RWPE2 (cell line): ENCODE results near the gene GBA3.

Experiments
- ATAC-seq: fragments of 200-7000 bp; cut with Tn5 transposase; 3 replicates; pipeline ENCODE4 v1.9.1; 2021; ENCODE audit warnings: low read depth
- DNase-seq: peaks from one replicate; pipeline ENCODE4 v3.0.0-alpha.2; 2020; ENCODE audit warnings: low spot score
- H3K27ac ChIP-seq: fragments of 450-650 bp; 2 replicates; pipeline ENCODE4 v1.5.1; 2017; ENCODE audit warnings: mild to moderate bottlenecking; ENCODE audit not compliant: poor library complexity, severe bottlenecking
- H3K27me3 ChIP-seq: fragments of 250-450 bp; sonication (Bioruptor Pico); 2 replicates; pipeline ENCODE4 v1.5.1; 2021; ENCODE audit warnings: mild to moderate bottlenecking, moderate library complexity; ENCODE audit not compliant: insufficient read depth, poor library complexity, severe bottlenecking
- H3K36me3 ChIP-seq: fragments of 250-450 bp; sonication (Bioruptor Pico); 2 replicates; pipeline ENCODE4 v1.5.1; 2020; ENCODE audit warnings: low read depth, mild to moderate bottlenecking, moderate library complexity
- H3K4me1 ChIP-seq: fragments of 250-450 bp; sonication (Bioruptor Pico); 2 replicates; pipeline ENCODE4 v1.5.1; 2021; ENCODE audit warnings: mild to moderate bottlenecking, moderate library complexity; ENCODE audit not compliant: insufficient read depth, poor library complexity, severe bottlenecking
- H3K4me3 ChIP-seq: fragments of 250-450 bp; sonication (Bioruptor Pico); 2 replicates; pipeline ENCODE4 v1.5.1; 2021; ENCODE audit warnings: mild to moderate bottlenecking, moderate library complexity; ENCODE audit not compliant: severe bottlenecking
- H3K9me3 ChIP-seq: fragments of 250-450 bp; sonication (Bioruptor Pico); 2 replicates; pipeline ENCODE4 v1.5.1; 2021; ENCODE audit warnings: mild to moderate bottlenecking, moderate library complexity; ENCODE audit not compliant: severe bottlenecking
- TF ChIP-seq, protein P1 (sequence below): fragments of 450-650 bp; IDR thresholded peaks from one replicate; pipeline ENCODE4 v1.5.1; 2017; ENCODE audit warnings: mild to moderate bottlenecking, moderate library complexity; ENCODE audit not compliant: poor library complexity, severe bottlenecking

GBA3 gene

DNA sequence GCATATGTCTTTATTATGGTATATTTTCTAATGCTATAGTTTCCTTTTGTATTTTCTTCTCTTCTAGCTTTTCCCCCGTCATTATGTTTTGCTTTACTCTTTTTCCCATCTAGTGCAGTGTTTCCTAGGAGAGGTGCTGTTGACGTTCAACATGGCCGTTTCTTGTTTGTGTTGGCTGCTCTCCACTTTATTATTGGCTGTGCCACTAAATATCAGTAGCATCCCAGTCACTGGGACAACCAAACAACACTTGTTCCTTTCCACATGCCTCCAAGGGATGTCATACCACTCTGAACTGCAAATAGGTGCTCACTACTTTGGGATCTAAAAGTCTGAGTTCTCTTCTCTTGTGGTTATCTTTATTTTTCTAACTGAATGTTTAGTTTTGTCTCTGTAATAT lies 26.5 kb downstream of the GBA3 start:
- H3K9me3 ChIP-seq = no peaks in the 10 kb centered on the region
- H3K27ac ChIP-seq = no peak overlapping the region
- peaks cover 2% of the 10 kb centered on the region for H3K27me3 ChIP-seq
- ATAC-seq = no peak
- TF ChIP-seq, protein P1, sequence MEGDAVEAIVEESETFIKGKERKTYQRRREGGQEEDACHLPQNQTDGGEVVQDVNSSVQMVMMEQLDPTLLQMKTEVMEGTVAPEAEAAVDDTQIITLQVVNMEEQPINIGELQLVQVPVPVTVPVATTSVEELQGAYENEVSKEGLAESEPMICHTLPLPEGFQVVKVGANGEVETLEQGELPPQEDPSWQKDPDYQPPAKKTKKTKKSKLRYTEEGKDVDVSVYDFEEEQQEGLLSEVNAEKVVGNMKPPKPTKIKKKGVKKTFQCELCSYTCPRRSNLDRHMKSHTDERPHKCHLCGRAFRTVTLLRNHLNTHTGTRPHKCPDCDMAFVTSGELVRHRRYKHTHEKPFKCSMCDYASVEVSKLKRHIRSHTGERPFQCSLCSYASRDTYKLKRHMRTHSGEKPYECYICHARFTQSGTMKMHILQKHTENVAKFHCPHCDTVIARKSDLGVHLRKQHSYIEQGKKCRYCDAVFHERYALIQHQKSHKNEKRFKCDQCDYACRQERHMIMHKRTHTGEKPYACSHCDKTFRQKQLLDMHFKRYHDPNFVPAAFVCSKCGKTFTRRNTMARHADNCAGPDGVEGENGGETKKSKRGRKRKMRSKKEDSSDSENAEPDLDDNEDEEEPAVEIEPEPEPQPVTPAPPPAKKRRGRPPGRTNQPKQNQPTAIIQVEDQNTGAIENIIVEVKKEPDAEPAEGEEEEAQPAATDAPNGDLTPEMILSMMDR = no peak
- no peak for DNase-seq
- no peak overlapping the region for H3K4me3 ChIP-seq
- H3K4me1 ChIP-seq = no peaks in the 10 kb centered on the region
- H3K36me3 ChIP-seq = no peaks in the 10 kb centered on the region

DNA sequence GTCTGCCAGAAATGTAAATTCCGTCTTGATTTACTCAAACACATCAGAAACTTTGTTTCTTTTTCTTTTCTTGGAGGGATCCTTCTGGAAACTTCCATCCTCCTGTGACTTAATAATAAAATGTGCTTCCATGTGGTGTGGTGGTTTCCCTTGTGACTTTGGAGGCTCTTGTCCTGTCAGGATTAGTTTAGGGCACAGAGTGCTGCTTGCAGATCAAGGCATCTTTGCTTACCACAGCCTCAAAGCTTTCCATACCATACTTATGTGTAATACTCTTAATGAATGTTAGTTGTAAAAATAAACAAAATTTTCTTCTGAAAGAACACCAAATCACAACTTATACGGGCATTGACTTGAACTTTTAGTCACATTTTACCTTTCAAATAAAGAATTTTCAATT lies 27.4 kb downstream of the GBA3 start:
- no peak for ATAC-seq
- Histone ChIP-seq H3K4me1 (no peaks in the 10 kb centered on the region), H3K9me3 (no peaks in the 10 kb centered on the region), H3K27me3 (peaks cover 2% of the 10 kb centered on the region), H3K4me3 (no peak overlapping the region), H3K27ac (no peak overlapping the region), H3K36me3 (no peaks in the 10 kb centered on the region)
- no peak for DNase-seq
- TF ChIP-seq, protein P1 = no peak

DNA sequence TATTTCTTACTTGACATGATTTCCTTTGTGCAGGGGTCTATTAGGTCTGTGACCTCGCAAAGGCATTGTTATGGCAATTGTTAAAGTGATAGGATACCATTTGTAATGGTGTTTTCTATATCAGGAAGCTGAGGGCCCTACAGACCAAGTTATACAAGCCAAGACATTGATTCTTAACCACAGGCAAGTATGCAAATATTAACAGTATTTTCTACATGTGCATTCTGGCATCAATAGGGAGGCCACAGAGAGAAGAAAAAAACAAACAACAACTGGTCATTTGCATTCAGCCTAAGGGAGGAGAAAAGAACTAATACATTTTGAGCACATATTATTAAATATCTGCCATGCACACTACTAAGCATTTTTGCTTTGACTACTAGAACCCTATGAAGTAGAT lies 28.5 kb downstream of the GBA3 start:
- Histone ChIP-seq H3K4me1 (no peaks in the 10 kb centered on the region), H3K36me3 (no peaks in the 10 kb centered on the region), H3K9me3 (no peaks in the 10 kb centered on the region), H3K27me3 (peaks cover 2% of the 10 kb centered on the region), H3K27ac (no peak overlapping the region), H3K4me3 (no peak overlapping the region)
- no peak for ATAC-seq
- DNase-seq = no peak
- TF ChIP-seq, protein P1 = no peak

DNA sequence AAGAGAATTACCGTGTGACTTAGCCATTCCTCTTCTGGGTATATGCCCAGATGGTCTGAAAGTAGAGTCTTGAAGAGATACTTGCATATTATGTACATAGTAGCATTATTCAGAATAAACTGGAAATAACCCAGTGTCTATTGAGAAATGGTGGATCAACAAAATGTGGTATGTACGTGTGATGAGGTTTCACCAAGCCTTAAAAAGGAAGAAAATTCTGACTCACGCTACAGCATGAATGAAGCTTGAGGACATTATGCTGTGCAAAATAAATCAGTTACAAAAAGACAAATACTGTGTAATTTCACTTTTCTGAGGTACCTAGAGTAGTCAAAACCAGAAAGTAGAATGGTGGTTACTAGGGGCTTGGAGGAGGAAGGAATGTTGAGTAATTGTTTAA lies 37.3 kb downstream of the GBA3 start:
- H3K27ac ChIP-seq = no peak overlapping the region
- TF ChIP-seq, protein P1 = no peak
- H3K9me3 ChIP-seq = no peaks in the 10 kb centered on the region
- H3K4me1 ChIP-seq = no peaks in the 10 kb centered on the region
- H3K27me3 ChIP-seq = peaks cover 14% of the 10 kb centered on the region
- DNase-seq (no peak), ATAC-seq (no peak)
- H3K36me3 ChIP-seq = no peaks in the 10 kb centered on the region
- H3K4me3 ChIP-seq = no peak overlapping the region

DNA sequence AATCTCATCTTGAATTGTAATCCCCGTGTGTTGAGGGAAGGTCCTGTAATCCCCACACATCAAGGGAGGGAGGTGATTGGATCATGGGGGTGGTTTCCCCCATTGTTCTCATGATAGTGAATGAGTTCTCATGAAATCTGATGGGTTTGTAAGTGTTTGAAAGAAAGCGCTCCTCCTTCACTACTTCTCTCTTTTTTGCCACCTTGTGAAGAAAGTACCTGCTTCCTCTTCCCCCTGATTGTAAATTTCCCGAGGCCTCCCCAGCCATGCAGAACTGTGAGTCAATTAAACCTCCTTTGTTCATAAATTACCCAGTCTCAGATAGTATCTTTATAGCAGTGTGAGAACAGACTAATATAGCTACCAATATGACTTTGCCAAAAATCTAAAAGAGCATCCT lies 41.1 kb downstream of the GBA3 start:
- peaks cover 14% of the 10 kb centered on the region for H3K27me3 ChIP-seq
- no peaks in the 10 kb centered on the region for H3K36me3 ChIP-seq
- DNase-seq (no peak), ATAC-seq (no peak)
- no peak overlapping the region for H3K27ac ChIP-seq
- H3K9me3 ChIP-seq = no peaks in the 10 kb centered on the region
- no peak overlapping the region for H3K4me3 ChIP-seq
- no peaks in the 10 kb centered on the region for H3K4me1 ChIP-seq
- TF ChIP-seq, protein P1 = no peak
